IMR-90 (cell line): ENCODE data around the gene SENP5. TPM values are rescaled to one million over a fixed set of nuclear protein-coding genes. Genes with fewer than 3 reads are reported as not detected.

Experiments used
- ATAC-seq: fragments of 200-7000 bp; cut with Tn5 transposase; 2 replicates; pipeline ENCODE4 v1.9.1; 2020; ENCODE audit warnings: low read depth, mild to moderate bottlenecking, moderate library complexity
- BruUV-seq: library from RNA; stranded (reverse); fragments of 400-500 nt; replicated peaks from 2 replicates; lab custom pipeline; 2021; lab: Mats Ljungman, UMichigan
- CTCF ChIA-PET: fragments of 300-600 bp; formaldehyde crosslinking; extraction: SDS; loops from one replicate; lab custom pipeline; 2021; ENCODE audit warnings: antibody characterized with exemption; lab: Yijun Ruan, JAX
- POLR2A ChIA-PET: fragments of 300-600 bp; sonication (Branson Sonifier 250); formaldehyde crosslinking; loops from one replicate; lab custom pipeline; 2022; ENCODE audit warnings: antibody characterized with exemption; ENCODE audit not compliant: unreplicated experiment; lab: Charles Lee
- DNase-seq: peaks from one replicate; pipeline ENCODE4 v3.0.0; 2013
- H2AFZ ChIP-seq: replicated peaks from 2 replicates; pipeline ENCODE3; 2013; ENCODE audit warnings: low read length, mild to moderate bottlenecking; ENCODE audit not compliant: poor library complexity
- H2AK5ac ChIP-seq: 2 replicates; pipeline ENCODE4 v1.6.1; 2013; ENCODE audit warnings: low read depth, low read length, inconsistent platforms
- H2AK9ac ChIP-seq: replicated peaks from 2 replicates; pipeline ENCODE3; 2013; ENCODE audit warnings: mild to moderate bottlenecking, low read depth, low read length, moderate library complexity; ENCODE audit not compliant: poor library complexity
- H2BK120ac ChIP-seq: 2 replicates; pipeline ENCODE4 v1.6.1; 2013; ENCODE audit warnings: low read depth, low read length, inconsistent platforms
- H2BK15ac ChIP-seq: 3 replicates; pipeline ENCODE4 v1.6.1; 2013; ENCODE audit warnings: low read depth, low read length, inconsistent platforms
- H2BK20ac ChIP-seq: 2 replicates; pipeline ENCODE4 v1.6.1; 2013; ENCODE audit warnings: low read depth, mild to moderate bottlenecking, inconsistent platforms, low read length, moderate library complexity
- H2BK5ac ChIP-seq: 2 replicates; pipeline ENCODE4 v1.6.1; 2013; ENCODE audit warnings: mild to moderate bottlenecking, low read depth, low read length, inconsistent platforms; ENCODE audit not compliant: poor library complexity, severe bottlenecking
- H3K14ac ChIP-seq: replicated peaks from 2 replicates; pipeline ENCODE4 v1.6.1; 2013; ENCODE audit warnings: low read depth, low read length, inconsistent platforms
- H3K18ac ChIP-seq: 2 replicates; pipeline ENCODE4 v1.6.1; 2013; ENCODE audit warnings: low read depth, low read length, control low read depth
- H3K23ac ChIP-seq: 2 replicates; pipeline ENCODE4 v1.6.1; 2013; ENCODE audit warnings: low read depth, low read length, inconsistent platforms
- H3K27ac ChIP-seq: 2 replicates; pipeline ENCODE4 v1.5.1; 2013; ENCODE audit warnings: mild to moderate bottlenecking, control low read depth, low read length; ENCODE audit not compliant: insufficient read depth
- H3K27me3 ChIP-seq: 2 replicates; pipeline ENCODE4 v1.6.1; 2013; ENCODE audit warnings: low read length; ENCODE audit not compliant: control insufficient read depth, insufficient read depth
- H3K36me3 ChIP-seq: 2 replicates; pipeline ENCODE4 v1.6.1; 2013; ENCODE audit warnings: low read length, mixed read lengths; ENCODE audit not compliant: control insufficient read depth, insufficient read depth
- H3K4ac ChIP-seq: 2 replicates; pipeline ENCODE4 v1.6.1; 2013; ENCODE audit warnings: low read depth, low read length, inconsistent platforms
- H3K4me1 ChIP-seq: 2 replicates; pipeline ENCODE4 v1.6.1; 2013; ENCODE audit warnings: low read length, mixed read lengths; ENCODE audit not compliant: control insufficient read depth, insufficient read depth
- H3K4me2 ChIP-seq: 2 replicates; pipeline ENCODE4 v1.6.1; 2013; ENCODE audit warnings: low read depth, mild to moderate bottlenecking, control low read depth, low read length, moderate library complexity
- H3K4me3 ChIP-seq: 2 replicates; pipeline ENCODE4 v1.5.1; 2013; ENCODE audit warnings: low read depth, mild to moderate bottlenecking, control low read depth, low read length, moderate library complexity; ENCODE audit not compliant: insufficient read depth
- H3K56ac ChIP-seq: 2 replicates; pipeline ENCODE4 v1.6.1; 2013; ENCODE audit warnings: low read length, inconsistent platforms; ENCODE audit not compliant: insufficient read depth; ENCODE audit errors: extremely low read depth
- H3K79me1 ChIP-seq, 2 experiments: 2 replicates each; pipeline ENCODE4 v1.6.1; 2013; ENCODE audit warnings: low read length in 2 of 2, inconsistent platforms in 1 of 2, low read depth in 1 of 2
- H3K9ac ChIP-seq: 2 replicates; pipeline ENCODE4 v1.6.1; 2013; ENCODE audit warnings: low read depth, low read length, control low read depth
- H3K9me1 ChIP-seq: 2 replicates; pipeline ENCODE4 v1.6.1; 2013; ENCODE audit warnings: low read length, inconsistent platforms; ENCODE audit not compliant: insufficient read depth
- H3K9me3 ChIP-seq: 2 replicates; pipeline ENCODE4 v1.6.1; 2013; ENCODE audit warnings: low read length; ENCODE audit not compliant: control insufficient read depth, insufficient read depth
- H4K20me1 ChIP-seq: 2 replicates; pipeline ENCODE4 v1.6.1; 2013; ENCODE audit warnings: low read length, inconsistent platforms; ENCODE audit not compliant: insufficient read depth
- H4K5ac ChIP-seq: 2 replicates; pipeline ENCODE4 v1.6.1; 2013; ENCODE audit warnings: mild to moderate bottlenecking, low read depth, low read length, control low read depth
- H4K8ac ChIP-seq, 2 experiments: 2 replicates each; pipeline ENCODE4 v1.6.1; 2013; ENCODE audit warnings: low read depth in 2 of 2, low read length in 2 of 2, control low read depth in 1 of 2, inconsistent platforms in 1 of 2
- H4K91ac ChIP-seq: 2 replicates; pipeline ENCODE4 v1.6.1; 2013; ENCODE audit warnings: low read depth, low read length, inconsistent platforms; ENCODE audit not compliant: insufficient read depth
- BHLHE40 ChIP-seq: fragments of 150-350 bp; IDR thresholded peaks from 2 replicates; pipeline ENCODE4 v1.6.1; 2016; ENCODE audit warnings: mild to moderate bottlenecking, low read depth, low read length
- CEBPB ChIP-seq: IDR thresholded peaks from 2 replicates; pipeline ENCODE4 v1.6.1; 2012; ENCODE audit warnings: low read depth, low read length, improper control_type of control experiment
- CHD1 ChIP-seq: IDR thresholded peaks from 2 replicates; pipeline ENCODE4 v1.6.1; 2012; ENCODE audit warnings: low read depth, low read length, improper control_type of control experiment
- CTCF ChIP-seq: conservative IDR thresholded peaks from 2 replicates; pipeline ENCODE4 v1.5.1; 2012; ENCODE audit warnings: mild to moderate bottlenecking, low read depth, low read length, improper control_type of control experiment
- ELK1 ChIP-seq: fragments of 150-350 bp; IDR thresholded peaks from 2 replicates; pipeline ENCODE4 v1.6.1; 2016; ENCODE audit warnings: low read depth, mild to moderate bottlenecking, low read length, moderate library complexity, borderline replicate concordance
- MAFK ChIP-seq: IDR thresholded peaks from 2 replicates; pipeline ENCODE4 v1.6.1; 2012; ENCODE audit warnings: low read depth, low read length, improper control_type of control experiment
- MAZ ChIP-seq: IDR thresholded peaks from 2 replicates; pipeline ENCODE4 v1.6.1; 2012; ENCODE audit warnings: low read depth, mild to moderate bottlenecking, low read length, improper control_type of control experiment, moderate library complexity, borderline replicate concordance
- MXI1 ChIP-seq: IDR thresholded peaks from 2 replicates; pipeline ENCODE4 v1.6.1; 2012; ENCODE audit warnings: low read depth, mild to moderate bottlenecking, low read length, moderate library complexity, borderline replicate concordance
- NFE2L2 ChIP-seq: fragments of 150-350 bp; IDR thresholded peaks from 2 replicates; pipeline ENCODE4 v1.6.1; 2016; ENCODE audit warnings: low read depth, mild to moderate bottlenecking, low read length
- POLR2A ChIP-seq: IDR thresholded peaks from 2 replicates; pipeline ENCODE4 v1.6.1; 2012; ENCODE audit warnings: mild to moderate bottlenecking, low read depth, low read length
- RAD21 ChIP-seq: IDR thresholded peaks from 2 replicates; pipeline ENCODE4 v1.6.1; 2012; ENCODE audit warnings: low read length, improper control_type of control experiment
- RCOR1 ChIP-seq: IDR thresholded peaks from 2 replicates; pipeline ENCODE4 v1.6.1; 2012; ENCODE audit warnings: mild to moderate bottlenecking, low read length, improper control_type of control experiment; ENCODE audit not compliant: insufficient replicate concordance
- RFX5 ChIP-seq: IDR thresholded peaks from 2 replicates; pipeline ENCODE4 v1.8.0; 2012; ENCODE audit warnings: low read depth, mild to moderate bottlenecking, low read length, moderate library complexity
- SMC3 ChIP-seq: fragments of 150-350 bp; IDR thresholded peaks from 2 replicates; pipeline ENCODE4 v1.6.1; 2016; ENCODE audit warnings: low read depth, mild to moderate bottlenecking, antibody characterized with exemption, low read length, moderate library complexity
- WGBS, 2 experiments: methylation state at CpG; one replicate each; pipeline versions ENCODE4 v1.1.5 to v1.1.7; 2013; ENCODE audit warnings: missing lambda C conversion rate in 2 of 2; ENCODE audit not compliant: insufficient read length in 1 of 2; ENCODE audit errors: extremely low coverage in 2 of 2; 5-methylcytosine and 5-hydroxymethylcytosine counted together
- dilution Hi-C: fragments of 300-500 bp; cut with HindIII; formaldehyde crosslinking; loops from one replicate; pipeline ENCODE4 v1.14.3; 2018; ENCODE audit warnings: low sequenced_read_pairs; ENCODE audit not compliant: unreplicated experiment
- in situ Hi-C: fragments of 300-500 bp; cut with MboI; formaldehyde crosslinking; loops from 3 replicates; pipeline ENCODE4 v1.14.3; 2019; ENCODE audit warnings: low sequenced_read_pairs, inconsistent platforms, mixed read lengths
- intact Hi-C: fragments of 100-400 bp; cut with micrococcal nuclease; formaldehyde crosslinking; loops from 2 replicates; pipeline ENCODE4 v1.10.0; 2022
- polyA plus RNA-seq, 3 experiments: library from polyadenylated mRNA; depleted of rRNA; stranded (reverse); fragments of >200 nt; gene quantifications; 2 replicates each; pipeline ENCODE4 v1.2.3, GENCODE V29; 2012; ENCODE audit warnings: low replicate concordance in 1 of 3
- total RNA-seq: library from RNA; depleted of rRNA; stranded (reverse); fragments of >200 nt; gene quantifications from 2 replicates; pipeline ENCODE4 v1.2.3, GENCODE V29; 2012
- TF ChIP-seq, protein P1 (sequence below): fragments of 150-350 bp; IDR thresholded peaks from 2 replicates; pipeline ENCODE4 v1.6.1; 2017; ENCODE audit warnings: mild to moderate bottlenecking, antibody characterized with exemption, low read length, low read depth

SENP5 gene
- total and polyA plus RNA-seq, 2 of the 4 experiments (the other 2 are of a cell fraction), result 7.4 to 44.4 TPM

DNA sequence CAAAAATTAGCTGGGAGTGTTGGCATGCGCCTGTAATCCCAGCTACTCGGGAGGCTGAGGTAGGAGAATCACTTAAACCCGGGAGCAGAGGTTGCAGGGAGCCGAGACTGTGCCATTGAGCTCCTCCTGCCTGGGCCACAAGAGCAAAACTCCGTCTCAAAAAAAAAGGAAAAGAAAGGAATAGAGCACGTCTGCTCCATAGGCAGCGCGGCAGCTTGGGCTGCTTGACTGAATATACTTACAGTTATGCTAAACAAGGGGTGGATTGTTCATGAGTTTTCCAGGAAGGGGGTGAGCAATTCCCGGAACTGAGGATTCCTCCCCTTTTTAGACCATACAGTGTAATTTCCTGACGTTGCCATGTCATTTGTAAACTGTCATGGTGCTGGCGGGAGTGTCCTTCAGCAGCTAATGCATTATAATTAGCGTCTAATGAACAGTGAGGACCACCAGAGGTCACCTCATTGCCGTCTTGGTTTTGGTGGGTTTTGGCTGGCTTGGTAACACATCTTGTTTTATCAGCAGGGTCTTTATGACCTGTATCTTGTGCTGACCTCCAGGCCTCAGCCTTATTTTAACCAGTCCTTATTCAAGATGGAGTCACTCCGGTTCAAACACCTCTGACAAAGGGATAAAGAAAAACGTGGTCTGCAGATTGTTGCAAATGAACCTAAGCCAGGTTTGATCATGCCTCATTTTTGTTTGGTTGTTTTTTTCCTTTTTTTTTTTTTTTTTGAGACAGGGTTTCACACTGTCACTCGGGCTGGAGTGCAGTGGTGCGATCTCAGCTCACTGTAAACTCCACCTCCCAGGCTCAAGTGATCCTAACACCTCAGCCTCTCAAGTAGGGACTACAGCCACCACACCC lies 24.9 kb upstream of the SENP5 start:
- POLR2A ChIA-PET, result interaction anchor here (0.6 kb wide), 1 partner anchor 106 kb away, joined by 7 read pairs; no protein-coding TSS in a partner anchor
- Histone ChIP-seq H2BK20ac (no peak overlapping the region), H4K5ac (no peak overlapping the region)
- no peak for TF ChIP-seq CHD1
- TF ChIP-seq SMC3, result no peak
- no peak for TF ChIP-seq BHLHE40
- TF ChIP-seq RCOR1, result no peak
- TF ChIP-seq CTCF, result no peak
- no peak for TF ChIP-seq RFX5
- TF ChIP-seq RAD21, result no peak
- no peak for TF ChIP-seq NFE2L2
- TF ChIP-seq MAZ, result no peak
- no peak for TF ChIP-seq MXI1
- TF ChIP-seq POLR2A, result no peak
- TF ChIP-seq ELK1, result no peak
- no peak for TF ChIP-seq MAFK
- TF ChIP-seq CEBPB, result no peak
- TF ChIP-seq, protein P1, sequence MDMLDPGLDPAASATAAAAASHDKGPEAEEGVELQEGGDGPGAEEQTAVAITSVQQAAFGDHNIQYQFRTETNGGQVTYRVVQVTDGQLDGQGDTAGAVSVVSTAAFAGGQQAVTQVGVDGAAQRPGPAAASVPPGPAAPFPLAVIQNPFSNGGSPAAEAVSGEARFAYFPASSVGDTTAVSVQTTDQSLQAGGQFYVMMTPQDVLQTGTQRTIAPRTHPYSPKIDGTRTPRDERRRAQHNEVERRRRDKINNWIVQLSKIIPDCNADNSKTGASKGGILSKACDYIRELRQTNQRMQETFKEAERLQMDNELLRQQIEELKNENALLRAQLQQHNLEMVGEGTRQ, result no peak

More for the DNA sequence above, 24.9 kb upstream of the SENP5 start:
- Histone ChIP-seq H3K4me2 (no peak overlapping the region), H2AK9ac (no peak overlapping the region), H3K4me3 (no peak overlapping the region), H4K91ac (no peak overlapping the region), H2BK5ac (no peak overlapping the region), H3K18ac (no peak overlapping the region), H3K9me1 (no peaks in the 10 kb centered on the region), H3K9ac (no peak overlapping the region), H3K4me1 (no peaks in the 10 kb centered on the region), H4K8ac (no peak overlapping the region), H3K23ac (no peak overlapping the region), H3K14ac (no peak overlapping the region), H3K56ac (no peak overlapping the region), H2BK15ac (no peak overlapping the region), H3K36me3 (no peaks in the 10 kb centered on the region), H3K79me1 (no peaks in the 10 kb centered on the region), H2BK120ac (no peak overlapping the region), H3K27ac (no peak overlapping the region), H2AFZ (no peak overlapping the region), H2AK5ac (no peak overlapping the region), H3K9me3 (no peaks in the 10 kb centered on the region), H4K20me1 (no peaks in the 10 kb centered on the region), H3K27me3 (no peaks in the 10 kb centered on the region), H3K4ac (no peak overlapping the region)
- ATAC-seq (no peak), DNase-seq (no peak)
- WGBS, 2 experiments, result 25% methylated on average over 2 of the region's 17 CpGs; no CpG with 5 or more reads in 1 of the 2 experiments
- in situ Hi-C loops (no loop called here), dilution Hi-C loops (no loop called here), intact Hi-C loops (no loop called here)
- BruUV-seq, result no TSS peak
- CTCF ChIA-PET, result no interaction called here
